ENCODE data around the gene SPATA13. TPM values are rescaled to one million over a fixed set of nuclear protein-coding genes. Genes with fewer than 3 reads are reported as not detected.

Gene SPATA13
- total and polyA plus RNA-seq, 8 donors: 3.6 to 156 (median 48.6) TPM

- peaks cover 0 to 3% (median 0%) of the 10 kb centered on the region in 4 donors for H3K36me3 ChIP-seq
- no peaks in the 10 kb centered on the region for H3K9me3 ChIP-seq
- peak in 1 of 2 donors; percentile 9 for DNase-seq
- H3K27me3 ChIP-seq: no peaks in the 10 kb centered on the region
- no peak for TF ChIP-seq POLR2AphosphoS5 (IDR thresholded peaks at IDR 0.05)
- no peak for TF ChIP-seq POLR2A (IDR thresholded peaks at IDR 0.05)
- TF ChIP-seq CTCF (IDR thresholded peaks at IDR 0.05): no peak
- TF ChIP-seq EP300 (IDR thresholded peaks at IDR 0.05): no peak
- no peak overlapping the region for H3K4me3 ChIP-seq
- peak overlapping the region in 2 of 5 donors; percentile 3 to 59 for H3K27ac ChIP-seq
- intact Hi-C loops (cut with DNase I; ENCODE audit: low total_unique reads): no loop called here
- peaks cover 27 to 57% (median 40%) of the 10 kb centered on the region in 4 donors for H3K4me1 ChIP-seq
Measured at GRCh38 chr13:24275041-24275440, 114.5 kb downstream of the SPATA13 start.

- intact Hi-C loops (cut with DNase I; ENCODE audit: low total_unique reads): no loop called here
- H3K36me3 ChIP-seq: peaks cover 0 to 16% (median 5%) of the 10 kb centered on the region in 4 donors
- no peak overlapping the region for H3K4me3 ChIP-seq
- peaks cover 18 to 54% (median 37%) of the 10 kb centered on the region in 4 donors for H3K4me1 ChIP-seq
- 70 to 83% (median 73%) methylated on average over 2 of the region's 2 CpGs for WGBS, 5 donors
- no peaks in the 10 kb centered on the region for H3K27me3 ChIP-seq
- TF ChIP-seq POLR2A (IDR thresholded peaks at IDR 0.05) (no peak), EP300 (IDR thresholded peaks at IDR 0.05) (no peak), CTCF (IDR thresholded peaks at IDR 0.05) (no peak), POLR2AphosphoS5 (IDR thresholded peaks at IDR 0.05) (no peak)
- DNase-seq: peak in 1 of 2 donors; percentile 47
- no peaks in the 10 kb centered on the region for H3K9me3 ChIP-seq
- H3K27ac ChIP-seq: no peak overlapping the region
Measured at GRCh38 chr13:24276306-24276705, 115.8 kb downstream of the SPATA13 start.

GRCh38 chr13:24276861-24277260, 116.3 kb downstream of the SPATA13 start:
- no peak overlapping the region for H3K4me3 ChIP-seq
- peaks cover 12 to 54% (median 33%) of the 10 kb centered on the region in 4 donors for H3K4me1 ChIP-seq
- no peaks in the 10 kb centered on the region for H3K27me3 ChIP-seq
- no peak overlapping the region for H3K27ac ChIP-seq
- peak in 1 of 2 donors; percentile 24 for DNase-seq
- peaks cover 0 to 21% (median 8%) of the 10 kb centered on the region in 4 donors for H3K36me3 ChIP-seq
- intact Hi-C loops (cut with DNase I; ENCODE audit: low total_unique reads): no loop called here
- 90 to 99% (median 95%) methylated on average over 13 of the region's 13 CpGs for WGBS, 5 donors
- TF ChIP-seq POLR2AphosphoS5 (IDR thresholded peaks at IDR 0.05) (no peak), CTCF (IDR thresholded peaks at IDR 0.05) (no peak), EP300 (IDR thresholded peaks at IDR 0.05) (no peak), POLR2A (IDR thresholded peaks at IDR 0.05) (no peak)
- H3K9me3 ChIP-seq: no peaks in the 10 kb centered on the region

- Histone ChIP-seq H3K27me3 (no peaks in the 10 kb centered on the region), H3K4me3 (no peak overlapping the region), H3K36me3 (peaks cover 0 to 30% (median 14%) of the 10 kb centered on the region in 4 donors), H3K4me1 (peaks cover 3 to 50% (median 28%) of the 10 kb centered on the region in 4 donors), H3K27ac (no peak overlapping the region), H3K9me3 (no peaks in the 10 kb centered on the region)
- no peak for TF ChIP-seq POLR2AphosphoS5 (IDR thresholded peaks at IDR 0.05)
- TF ChIP-seq CTCF (IDR thresholded peaks at IDR 0.05): no peak
- TF ChIP-seq POLR2A (IDR thresholded peaks at IDR 0.05): no peak
- TF ChIP-seq EP300 (IDR thresholded peaks at IDR 0.05): no peak
- WGBS, 5 donors: 91 to 95% (median 94%) methylated on average over 6 of the region's 6 CpGs
- no peak for DNase-seq
- intact Hi-C loops (cut with DNase I; ENCODE audit: low total_unique reads): no loop called here
Measured at GRCh38 chr13:24277761-24278160, 117.2 kb downstream of the SPATA13 start.

Data from stomach (tissue), 9 donors.